Activated T-cell treated with anti-CD3 and anti-CD28 coated beads, Interleukin-2, amount 50 U/mL, for 72 hours (primary cell): ENCODE measurements around the gene BPIFB4. TPM values are rescaled to one million over a fixed set of nuclear protein-coding genes. Genes with fewer than 3 reads are reported as not detected.
"Not testable (repeated sequence)": the region's sequence is repeated elsewhere in the genome, so short reads cannot be mapped to it uniquely, and the experiment has no call there.

Experiments
- ATAC-seq, 2 donors: fragments of 150-1000 bp; cut with Tn5 transposase; replicated peaks in 1 of 2; 2 replicates each; pipeline ENCODE4 v1.10.0; 2021; ENCODE audit warnings: moderate library complexity in 2 of 2, mild to moderate bottlenecking in 1 of 2
- DNase-seq, 2 donors: peaks; one replicate each; pipeline ENCODE4 v3.0.0; 2021 to 2022; ENCODE audit warnings: mixed read lengths in 1 of 2
- H3K27ac Mint-ChIP-seq: one replicate; pipeline ENCODE4 v1.8.0; 2022; ENCODE audit warnings: mild to moderate bottlenecking, moderate library complexity, mixed read lengths
- H3K27me3 Mint-ChIP-seq: one replicate; pipeline ENCODE4 v1.8.0; 2022; ENCODE audit warnings: low read depth, mixed read lengths
- H3K36me3 Mint-ChIP-seq, 2 donors: one replicate each; pipeline ENCODE4 v1.8.0; 2022; ENCODE audit warnings: mixed read lengths in 2 of 2, mild to moderate bottlenecking in 1 of 2; ENCODE audit not compliant: insufficient read depth in 2 of 2
- H3K4me1 Mint-ChIP-seq: one replicate; pipeline ENCODE4 v1.8.0; 2022; ENCODE audit warnings: low read depth, mixed read lengths
- H3K4me3 Mint-ChIP-seq, 2 donors: one replicate each; pipeline ENCODE4 v1.8.0; 2022; ENCODE audit warnings: mild to moderate bottlenecking in 2 of 2, mixed read lengths in 2 of 2, moderate library complexity in 2 of 2
- H3K9me3 Mint-ChIP-seq, 2 donors: one replicate each; pipeline ENCODE4 v1.8.0; 2022; ENCODE audit warnings: mixed read lengths in 2 of 2
- total RNA-seq, 2 donors: library from RNA; stranded (reverse); gene quantifications; one replicate each; pipeline ENCODE4 v1.2.3, GENCODE V29; 2022

The BPIFB4 gene
- total RNA-seq, 2 donors from 2014 or later, result not detected

- H3K4me3 Mint-ChIP-seq, ATAC-seq, H3K36me3 Mint-ChIP-seq, H3K9me3 Mint-ChIP-seq, H3K27ac Mint-ChIP-seq, DNase-seq, H3K27me3 Mint-ChIP-seq, H3K4me1 Mint-ChIP-seq: not testable (repeated sequence)
These were observed 34.2 kb upstream of the BPIFB4 start for GRCh38 chr20:33045129-33045721.

GRCh38 chr20:33046412-33046811, 33.0 kb upstream of the BPIFB4 start:
- Mint-ChIP-seq H3K27ac (no peak overlapping the region), H3K36me3 (peaks cover 3 to 7% of the 10 kb centered on the region in 2 donors), H3K4me1 (no peaks in the 10 kb centered on the region), H3K4me3 (no peak overlapping the region), H3K27me3 (no peaks in the 10 kb centered on the region), H3K9me3 (peaks cover 8 to 9% of the 10 kb centered on the region in 2 donors)
- DNase-seq, result no peak
- no peak for ATAC-seq

GRCh38 chr20:33051333-33051732, 28.1 kb upstream of the BPIFB4 start:
- ATAC-seq, result no peak

GRCh38 chr20:33053291-33054106, 25.9 kb upstream of the BPIFB4 start, which contains the start of gene BPIFB3:
Gene BPIFB3 (plus strand): TSS chr20:33053903. CDS start chr20:33055436, 1,533 bp downstream.
- no peaks in the 10 kb centered on the region for H3K27me3 Mint-ChIP-seq
- no peak for ATAC-seq
- no peaks in the 10 kb centered on the region for H3K4me1 Mint-ChIP-seq
- H3K9me3 Mint-ChIP-seq, result no peaks in the 10 kb centered on the region
- H3K27ac Mint-ChIP-seq, result no peak within 1 kb of the TSS
- no peak for DNase-seq
- H3K36me3 Mint-ChIP-seq, result no peaks in the 10 kb centered on the region
- no peak within 1 kb of the TSS for H3K4me3 Mint-ChIP-seq

More at GRCh38 chr20:33051333-33051732, 28.1 kb upstream of the BPIFB4 start:
- Mint-ChIP-seq H3K27me3 (no peaks in the 10 kb centered on the region), H3K4me3 (no peak overlapping the region), H3K27ac (no peak overlapping the region), H3K4me1 (no peaks in the 10 kb centered on the region), H3K9me3 (no peaks in the 10 kb centered on the region), H3K36me3 (no peaks in the 10 kb centered on the region)
- DNase-seq, result no peak

- H3K9me3 Mint-ChIP-seq, result no peaks in the 10 kb centered on the region
- ATAC-seq, result no peak
- H3K4me1 Mint-ChIP-seq, result no peaks in the 10 kb centered on the region
- H3K27ac Mint-ChIP-seq, result no peak overlapping the region
- DNase-seq, result no peak
- no peak overlapping the region for H3K4me3 Mint-ChIP-seq
- no peaks in the 10 kb centered on the region for H3K36me3 Mint-ChIP-seq
- H3K27me3 Mint-ChIP-seq, result no peaks in the 10 kb centered on the region
These were observed 25.1 kb upstream of the BPIFB4 start for GRCh38 chr20:33054381-33054780.

- no peaks in the 10 kb centered on the region for H3K27me3 Mint-ChIP-seq
- no peaks in the 10 kb centered on the region for H3K9me3 Mint-ChIP-seq
- DNase-seq, result no peak
- H3K27ac Mint-ChIP-seq, result no peak overlapping the region
- no peaks in the 10 kb centered on the region for H3K36me3 Mint-ChIP-seq
- no peaks in the 10 kb centered on the region for H3K4me1 Mint-ChIP-seq
- no peak for ATAC-seq
- no peak overlapping the region for H3K4me3 Mint-ChIP-seq
These were observed 24.7 kb upstream of the BPIFB4 start for GRCh38 chr20:33054791-33055190.

- no peak for ATAC-seq
- no peaks in the 10 kb centered on the region for H3K27me3 Mint-ChIP-seq
- H3K36me3 Mint-ChIP-seq, result no peaks in the 10 kb centered on the region
- DNase-seq, result no peak
- no peaks in the 10 kb centered on the region for H3K9me3 Mint-ChIP-seq
- H3K27ac Mint-ChIP-seq, result no peak overlapping the region
- H3K4me1 Mint-ChIP-seq, result no peaks in the 10 kb centered on the region
- no peak overlapping the region for H3K4me3 Mint-ChIP-seq
These were observed 20.3 kb upstream of the BPIFB4 start for GRCh38 chr20:33059136-33059535.

- ATAC-seq (no peak), DNase-seq (no peak)
- no peaks in the 10 kb centered on the region for H3K27me3 Mint-ChIP-seq
- H3K27ac Mint-ChIP-seq, result no peak overlapping the region
- H3K4me1 Mint-ChIP-seq, result no peaks in the 10 kb centered on the region
- no peaks in the 10 kb centered on the region for H3K9me3 Mint-ChIP-seq
- H3K4me3 Mint-ChIP-seq, result no peak overlapping the region
- no peaks in the 10 kb centered on the region for H3K36me3 Mint-ChIP-seq
These were observed 19.6 kb upstream of the BPIFB4 start for GRCh38 chr20:33059741-33060390.

- Mint-ChIP-seq H3K9me3 (no peaks in the 10 kb centered on the region), H3K4me1 (no peaks in the 10 kb centered on the region), H3K4me3 (no peak overlapping the region), H3K36me3 (no peaks in the 10 kb centered on the region), H3K27me3 (no peaks in the 10 kb centered on the region), H3K27ac (no peak overlapping the region)
- DNase-seq (no peak), ATAC-seq (no peak)
These were observed 17.8 kb upstream of the BPIFB4 start for GRCh38 chr20:33061658-33062028.

- Mint-ChIP-seq H3K36me3 (no peaks in the 10 kb centered on the region), H3K27me3 (no peaks in the 10 kb centered on the region), H3K9me3 (no peaks in the 10 kb centered on the region), H3K27ac (no peak overlapping the region), H3K4me3 (no peak overlapping the region), H3K4me1 (no peaks in the 10 kb centered on the region)
- DNase-seq (no peak), ATAC-seq (no peak)
These were observed 17.2 kb upstream of the BPIFB4 start for GRCh38 chr20:33062105-33062824.

GRCh38 chr20:33062825-33063149, 16.7 kb upstream of the BPIFB4 start:
- Mint-ChIP-seq H3K9me3 (no peaks in the 10 kb centered on the region), H3K4me3 (no peak overlapping the region), H3K4me1 (no peaks in the 10 kb centered on the region), H3K36me3 (no peaks in the 10 kb centered on the region), H3K27me3 (no peaks in the 10 kb centered on the region), H3K27ac (no peak overlapping the region)
- DNase-seq, result no peak
- no peak for ATAC-seq

- ATAC-seq, result no peak
- Mint-ChIP-seq H3K9me3 (no peaks in the 10 kb centered on the region), H3K36me3 (no peaks in the 10 kb centered on the region)
These were observed 16.2 kb upstream of the BPIFB4 start for GRCh38 chr20:33063271-33063670.

More at GRCh38 chr20:33063271-33063670, 16.2 kb upstream of the BPIFB4 start:
- Mint-ChIP-seq H3K4me1 (peaks cover 5% of the 10 kb centered on the region), H3K27ac (no peak overlapping the region), H3K4me3 (no peak overlapping the region), H3K27me3 (no peaks in the 10 kb centered on the region)
- no peak for DNase-seq
